NCI-H69 (cell line): ENCODE measurements around the gene SMCHD1.

Experiments
- DNase-seq: peaks from one replicate; lab custom pipeline; 2025; lab: John Stamatoyannopoulos, UW

SMCHD1 gene

GRCh38 chr18:2655178-2655953 is at the start of gene SMCHD1:
Gene SMCHD1 (plus strand): TSS chr18:2655726. CDS start chr18:2656076, 350 bp downstream.
- DNase-seq, result peak; percentile 97

GRCh38 chr18:2606335-2606734 is 49.2 kb upstream of the SMCHD1 start:
- DNase-seq, result no peak

- no peak for DNase-seq
These were observed 45.9 kb upstream of the SMCHD1 start for GRCh38 chr18:2609604-2610003.

- DNase-seq, result no peak
These were observed 45.0 kb upstream of the SMCHD1 start for GRCh38 chr18:2610549-2610948.

GRCh38 chr18:2612996-2613395 is 42.5 kb upstream of the SMCHD1 start:
- no peak for DNase-seq

GRCh38 chr18:2617401-2617998 is 38.0 kb upstream of the SMCHD1 start:
- no peak for DNase-seq

GRCh38 chr18:2618009-2618408 is 37.5 kb upstream of the SMCHD1 start:
- no peak for DNase-seq

GRCh38 chr18:2625217-2625616 is 30.3 kb upstream of the SMCHD1 start:
- peak; percentile 38 for DNase-seq

GRCh38 chr18:2627821-2628276 is 27.7 kb upstream of the SMCHD1 start:
- peak; percentile 37 for DNase-seq

- DNase-seq, result no peak
These were observed 26.5 kb upstream of the SMCHD1 start for GRCh38 chr18:2629003-2629402.

- DNase-seq, result no peak
These were observed 19.9 kb upstream of the SMCHD1 start for GRCh38 chr18:2635586-2635985.

GRCh38 chr18:2636126-2636631 is 19.3 kb upstream of the SMCHD1 start:
- DNase-seq, result no peak

- peak; percentile 63 for DNase-seq
These were observed 13.9 kb upstream of the SMCHD1 start for GRCh38 chr18:2641638-2642037.

- DNase-seq, result no peak
These were observed 12.8 kb upstream of the SMCHD1 start for GRCh38 chr18:2642771-2643170.

- no peak for DNase-seq
These were observed 11.0 kb upstream of the SMCHD1 start for GRCh38 chr18:2644535-2644934.

GRCh38 chr18:2651981-2652380 is 3.5 kb upstream of the SMCHD1 start:
- no peak for DNase-seq

GRCh38 chr18:2653467-2653866 is 2.1 kb upstream of the SMCHD1 start:
- peak; percentile 29 for DNase-seq

GRCh38 chr18:2654169-2654927 is 1.2 kb upstream of the SMCHD1 start:
- no peak for DNase-seq

- no peak for DNase-seq
These were observed 673 bp upstream of the SMCHD1 start for GRCh38 chr18:2654928-2655177.

- no peak for DNase-seq
These were observed 369 bp downstream of the SMCHD1 start for GRCh38 chr18:2655954-2656236.

GRCh38 chr18:2656237-2656980 is 883 bp downstream of the SMCHD1 start:
- peak; percentile 73 for DNase-seq

- peak; percentile 50 for DNase-seq
These were observed 1.5 kb downstream of the SMCHD1 start for GRCh38 chr18:2656981-2657512.
